AG04450 (cell line): ENCODE data around the gene CAMKV. TPM values are rescaled to one million over a fixed set of nuclear protein-coding genes. Genes with fewer than 3 reads are reported as not detected.

Source experiments
- CTCF ChIA-PET: fragments of 300-600, 350-600 bp; formaldehyde crosslinking; extraction: SDS; loops from one replicate; lab custom pipeline; 2022; ENCODE audit warnings: antibody characterized with exemption, inconsistent platforms; lab: Charles Lee
- POLR2A ChIA-PET: fragments of 350-600 bp; formaldehyde crosslinking; extraction: SDS; loops from one replicate; lab custom pipeline; 2021; ENCODE audit warnings: antibody characterized with exemption, inconsistent platforms; lab: Yijun Ruan, JAX
- DNase-seq: peaks from one replicate; pipeline ENCODE4 v3.0.0-alpha.2; 2011; ENCODE audit warnings: low read depth, low spot score
- H3K27ac ChIP-seq: one replicate; pipeline ENCODE4 v1.5.1; 2012; ENCODE audit warnings: low read depth, low read length, control low read depth
- H3K27me3 ChIP-seq: one replicate; pipeline ENCODE4 v1.6.0; 2012; ENCODE audit warnings: low read length; ENCODE audit not compliant: control insufficient read depth, insufficient read depth
- H3K4me3 ChIP-seq: 2 replicates; pipeline ENCODE4 v1.5.1; 2011; ENCODE audit warnings: mild to moderate bottlenecking, low read depth, low read length, control low read depth
- H3K9me3 ChIP-seq: 2 replicates; pipeline ENCODE4 v1.5.1; 2012; ENCODE audit warnings: low read length; ENCODE audit not compliant: control insufficient read depth, insufficient read depth
- polyA plus RNA-seq: library from polyadenylated mRNA; depleted of rRNA; stranded (reverse); fragments of >200 nt; gene quantifications from 2 replicates; pipeline ENCODE4 v1.2.3, GENCODE V29; 2011
- TF ChIP-seq, protein P1 (sequence below): IDR thresholded peaks from 2 replicates; pipeline ENCODE4 v1.5.1; 2011; ENCODE audit warnings: low read depth, low read length, control low read depth, inconsistent platforms

CAMKV gene
- polyA plus RNA-seq, 1 experiment = not detected

DNA sequence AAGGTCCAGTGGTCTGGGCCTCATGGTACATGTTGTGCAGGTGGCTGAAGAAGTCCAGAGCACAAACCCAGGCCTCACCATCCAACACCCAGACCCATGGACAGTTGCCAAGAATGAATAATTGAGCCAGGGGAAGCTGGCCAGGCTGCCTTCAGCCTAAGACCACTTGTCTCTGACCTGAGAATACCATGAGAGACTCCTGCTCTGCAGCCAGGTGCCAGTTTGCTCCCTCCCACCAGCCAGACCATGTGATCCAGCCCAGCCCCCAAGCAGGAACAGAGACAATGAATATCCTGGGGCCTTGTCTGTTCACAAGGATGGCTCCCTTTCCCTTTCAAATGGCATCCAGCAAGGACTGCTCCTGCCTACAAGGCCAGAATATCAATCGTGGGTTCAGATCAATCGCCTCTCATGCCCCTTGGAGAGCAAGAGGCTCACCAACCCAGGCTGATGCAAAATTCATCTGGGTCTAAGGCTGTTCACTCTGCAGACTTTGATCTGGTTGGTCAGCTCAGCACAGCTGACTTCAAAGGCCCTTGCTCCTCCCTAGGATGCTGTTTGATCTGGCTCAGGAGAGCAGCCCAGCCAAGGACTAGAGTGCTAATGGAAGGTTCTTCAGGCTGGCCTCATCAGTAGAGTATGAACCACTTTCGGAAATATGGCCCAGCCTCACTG, 26.7 kb downstream of the CAMKV start:
- no peak for DNase-seq
- TF ChIP-seq, protein P1, sequence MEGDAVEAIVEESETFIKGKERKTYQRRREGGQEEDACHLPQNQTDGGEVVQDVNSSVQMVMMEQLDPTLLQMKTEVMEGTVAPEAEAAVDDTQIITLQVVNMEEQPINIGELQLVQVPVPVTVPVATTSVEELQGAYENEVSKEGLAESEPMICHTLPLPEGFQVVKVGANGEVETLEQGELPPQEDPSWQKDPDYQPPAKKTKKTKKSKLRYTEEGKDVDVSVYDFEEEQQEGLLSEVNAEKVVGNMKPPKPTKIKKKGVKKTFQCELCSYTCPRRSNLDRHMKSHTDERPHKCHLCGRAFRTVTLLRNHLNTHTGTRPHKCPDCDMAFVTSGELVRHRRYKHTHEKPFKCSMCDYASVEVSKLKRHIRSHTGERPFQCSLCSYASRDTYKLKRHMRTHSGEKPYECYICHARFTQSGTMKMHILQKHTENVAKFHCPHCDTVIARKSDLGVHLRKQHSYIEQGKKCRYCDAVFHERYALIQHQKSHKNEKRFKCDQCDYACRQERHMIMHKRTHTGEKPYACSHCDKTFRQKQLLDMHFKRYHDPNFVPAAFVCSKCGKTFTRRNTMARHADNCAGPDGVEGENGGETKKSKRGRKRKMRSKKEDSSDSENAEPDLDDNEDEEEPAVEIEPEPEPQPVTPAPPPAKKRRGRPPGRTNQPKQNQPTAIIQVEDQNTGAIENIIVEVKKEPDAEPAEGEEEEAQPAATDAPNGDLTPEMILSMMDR = no peak
- Histone ChIP-seq H3K27me3 (no peaks in the 10 kb centered on the region), H3K9me3 (no peaks in the 10 kb centered on the region), H3K27ac (no peak overlapping the region), H3K4me3 (no peak overlapping the region)
- POLR2A ChIA-PET = no interaction called here
- CTCF ChIA-PET = no interaction called here

DNA sequence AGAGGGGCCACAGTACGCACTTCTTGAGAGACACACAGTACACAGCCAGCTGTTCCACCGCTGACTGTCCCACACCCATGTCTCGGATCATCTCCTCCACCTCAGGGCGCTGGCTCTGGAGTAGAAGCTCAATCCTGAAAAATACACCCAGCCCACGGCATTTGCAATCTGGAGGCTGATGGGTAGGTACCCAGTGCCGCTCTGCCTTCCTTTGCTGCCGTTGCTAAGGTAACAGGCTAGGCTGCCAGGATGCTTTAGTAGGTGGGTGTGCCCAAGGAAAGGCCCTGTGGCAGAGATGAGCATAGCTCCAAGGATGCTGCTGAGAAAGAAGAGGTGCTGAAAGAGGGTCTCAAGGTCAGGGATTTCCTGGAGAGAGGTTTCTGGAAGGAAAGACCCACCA, 27.9 kb downstream of the CAMKV start:
- Histone ChIP-seq H3K9me3 (no peaks in the 10 kb centered on the region), H3K27me3 (no peaks in the 10 kb centered on the region), H3K27ac (no peak overlapping the region), H3K4me3 (no peak overlapping the region)
- TF ChIP-seq, protein P1 = no peak
- ChIA-PET POLR2A (no interaction called here), CTCF (interaction anchor here (0.5 to 9.0 kb wide), 5 partner anchors 38 to 148 kb away, joined by 3 to 182 read pairs (median 3); partner anchors contain the start of genes CDHR4 and INKA1)
- no peak for DNase-seq

DNA sequence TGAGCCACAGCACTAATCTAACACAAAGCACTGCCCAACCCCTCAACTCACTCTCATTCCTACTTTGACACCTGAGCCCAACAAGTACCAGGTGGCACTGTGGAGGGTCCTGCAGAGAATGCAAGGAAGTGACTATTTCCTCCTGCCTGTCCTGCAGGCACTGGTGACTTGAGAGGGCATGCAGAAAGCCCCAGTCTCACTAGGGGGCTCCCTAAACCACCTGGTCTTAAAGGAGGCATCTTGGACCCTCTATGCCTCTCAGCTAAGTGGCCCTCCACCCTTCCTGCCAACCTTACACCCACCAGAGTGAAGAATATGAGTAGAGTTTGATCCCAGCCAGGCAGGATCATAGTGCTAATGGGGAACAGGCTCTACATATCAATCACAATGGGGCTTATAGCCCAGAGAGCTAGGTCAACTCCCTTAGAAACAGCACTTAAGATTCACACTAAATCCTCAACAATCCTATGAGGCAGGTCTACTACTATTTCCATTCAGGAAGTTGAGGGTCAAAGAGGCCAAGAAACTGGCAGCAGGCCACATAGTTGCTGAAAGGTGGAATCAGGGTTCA, 28.5 kb downstream of the CAMKV start:
- POLR2A ChIA-PET = no interaction called here
- no peak for DNase-seq
- no peak overlapping the region for H3K27ac ChIP-seq
- H3K9me3 ChIP-seq = no peaks in the 10 kb centered on the region
- H3K27me3 ChIP-seq = no peaks in the 10 kb centered on the region
- CTCF ChIA-PET = interaction anchor here (0.5 to 9.0 kb wide), 6 partner anchors 9 to 147 kb away, joined by 3 to 182 read pairs (median 3); partner anchors contain the start of genes CDHR4 and INKA1
- TF ChIP-seq, protein P1 = peak; percentile 52
- H3K4me3 ChIP-seq = no peak overlapping the region

DNA sequence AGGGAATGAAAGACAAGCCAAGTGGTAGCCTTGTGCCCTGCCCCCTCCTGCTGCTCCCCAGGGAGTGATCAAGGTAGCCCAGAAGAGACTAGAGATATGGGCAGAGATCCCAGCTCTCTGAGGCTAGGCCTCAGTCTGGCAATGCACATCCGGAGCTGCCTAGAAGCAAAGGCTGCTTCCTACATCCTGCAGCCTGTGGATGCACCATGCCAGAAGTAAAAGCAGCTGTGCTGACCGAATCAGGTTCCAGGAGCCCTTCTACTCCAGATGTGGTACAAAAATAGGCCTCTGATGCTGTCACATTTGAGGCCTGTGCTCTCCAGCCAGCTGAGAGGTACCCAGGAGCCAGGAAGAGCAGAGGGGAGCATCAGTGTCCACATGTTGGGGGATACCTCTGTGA, 29.3 kb downstream of the CAMKV start:
- ChIA-PET POLR2A (no interaction called here), CTCF (interaction anchor here (0.6 to 9.0 kb wide), 6 partner anchors 10 to 139 kb away, joined by 3 to 182 read pairs (median 10); partner anchors contain the start of genes CDHR4, INKA1 and UBA7)
- H3K4me3 ChIP-seq = no peak overlapping the region
- H3K27ac ChIP-seq = no peak overlapping the region
- H3K9me3 ChIP-seq = no peaks in the 10 kb centered on the region
- H3K27me3 ChIP-seq = no peaks in the 10 kb centered on the region
- no peak for DNase-seq
- TF ChIP-seq, protein P1 = no peak
